A549 (cell line): ENCODE results near the gene DNM1.

Experiments used
- BHLHE40 ChIP-seq: IDR thresholded peaks from 2 replicates; pipeline ENCODE4 v1.6.1; 2012; ENCODE audit warnings: low read depth, low read length, inconsistent platforms
- CEBPB ChIP-seq, 2 experiments: fragments of >200 bp in 1 of 2; sonication (Bioruptor Twin) in 1 of 2; formaldehyde crosslinking in 1 of 2; IDR thresholded peaks; 2 replicates each; pipeline ENCODE4 v1.6.1; 2012 to 2016
- CHD2 ChIP-seq: fragments of 150-350 bp; IDR thresholded peaks from 2 replicates; pipeline ENCODE4 v1.6.1; 2014; ENCODE audit warnings: low read length; ENCODE audit not compliant: partially characterized antibody
- REST ChIP-seq: fragments of 200-600 bp; sonication (generic); IDR thresholded peaks from 2 replicates; pipeline ENCODE4 v1.6.1; 2016; ENCODE audit warnings: antibody characterized with exemption, mild to moderate bottlenecking, moderate library complexity
- SMC3 ChIP-seq: fragments of >200 bp; sonication (Bioruptor Twin); formaldehyde crosslinking; IDR thresholded peaks from 3 replicates; pipeline ENCODE4 v1.6.1; 2018; ENCODE audit warnings: inconsistent platforms
- TF ChIP-seq, protein P1 (sequence below): fragments of >200 bp; sonication (Bioruptor Twin); formaldehyde crosslinking; IDR thresholded peaks from 3 replicates; pipeline ENCODE4 v1.5.1; 2016

DNA sequence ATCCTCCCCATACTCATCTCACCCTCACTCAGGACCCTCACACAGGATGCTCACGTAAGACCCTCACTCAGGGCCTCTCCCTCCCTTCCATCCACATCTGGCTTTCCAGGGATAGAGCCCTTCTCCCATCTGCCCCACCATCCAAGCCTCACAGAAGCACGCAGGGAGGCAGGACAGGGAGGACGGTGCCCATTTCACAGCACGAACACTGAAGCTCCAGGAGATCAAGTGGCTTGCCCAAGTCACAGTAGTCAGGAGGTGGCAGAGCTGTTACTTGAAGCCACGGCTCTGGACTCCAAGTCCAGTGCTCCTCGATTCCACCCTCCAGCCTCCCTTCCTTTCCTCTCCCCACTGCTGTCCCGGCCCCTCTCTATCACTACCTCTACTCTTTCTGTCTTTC lies 21.7 kb downstream of the DNM1 start:
- TF ChIP-seq REST (no peak), CEBPB (IDR thresholded peaks at IDR 0.05) (no peak), SMC3 (no peak), BHLHE40 (no peak), CHD2 (no peak)
- TF ChIP-seq, protein P1, sequence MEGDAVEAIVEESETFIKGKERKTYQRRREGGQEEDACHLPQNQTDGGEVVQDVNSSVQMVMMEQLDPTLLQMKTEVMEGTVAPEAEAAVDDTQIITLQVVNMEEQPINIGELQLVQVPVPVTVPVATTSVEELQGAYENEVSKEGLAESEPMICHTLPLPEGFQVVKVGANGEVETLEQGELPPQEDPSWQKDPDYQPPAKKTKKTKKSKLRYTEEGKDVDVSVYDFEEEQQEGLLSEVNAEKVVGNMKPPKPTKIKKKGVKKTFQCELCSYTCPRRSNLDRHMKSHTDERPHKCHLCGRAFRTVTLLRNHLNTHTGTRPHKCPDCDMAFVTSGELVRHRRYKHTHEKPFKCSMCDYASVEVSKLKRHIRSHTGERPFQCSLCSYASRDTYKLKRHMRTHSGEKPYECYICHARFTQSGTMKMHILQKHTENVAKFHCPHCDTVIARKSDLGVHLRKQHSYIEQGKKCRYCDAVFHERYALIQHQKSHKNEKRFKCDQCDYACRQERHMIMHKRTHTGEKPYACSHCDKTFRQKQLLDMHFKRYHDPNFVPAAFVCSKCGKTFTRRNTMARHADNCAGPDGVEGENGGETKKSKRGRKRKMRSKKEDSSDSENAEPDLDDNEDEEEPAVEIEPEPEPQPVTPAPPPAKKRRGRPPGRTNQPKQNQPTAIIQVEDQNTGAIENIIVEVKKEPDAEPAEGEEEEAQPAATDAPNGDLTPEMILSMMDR = no peak
